ENCODE measurements around the gene OR8A1.

OR8A1 gene
- 0 reads per million in 2 donors for total RNA-seq

- DNase-seq, result no peak
Measured at GRCh38 chr11:124569697-124570096, at the start of gene OR8A1. OR8A1 (plus strand) TSS chr11:124569997; CDS start chr11:124570120, 123 bp downstream.

DNA sequence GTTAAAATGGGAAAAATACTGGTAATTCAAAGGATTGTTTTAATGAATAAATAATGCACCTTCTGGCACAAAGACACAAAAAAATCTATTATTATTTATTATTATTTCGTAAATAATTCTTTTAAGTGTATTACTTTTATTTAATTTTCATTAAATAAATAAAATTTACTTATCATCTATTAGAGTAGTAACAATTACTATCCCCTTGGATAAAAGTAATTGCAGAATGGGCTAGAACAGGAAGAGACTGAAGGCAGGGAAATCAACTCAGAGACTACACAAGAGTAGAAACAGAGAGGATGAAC, 49.3 kb upstream of the OR8A1 start:
- DNase-seq, result no peak

DNA sequence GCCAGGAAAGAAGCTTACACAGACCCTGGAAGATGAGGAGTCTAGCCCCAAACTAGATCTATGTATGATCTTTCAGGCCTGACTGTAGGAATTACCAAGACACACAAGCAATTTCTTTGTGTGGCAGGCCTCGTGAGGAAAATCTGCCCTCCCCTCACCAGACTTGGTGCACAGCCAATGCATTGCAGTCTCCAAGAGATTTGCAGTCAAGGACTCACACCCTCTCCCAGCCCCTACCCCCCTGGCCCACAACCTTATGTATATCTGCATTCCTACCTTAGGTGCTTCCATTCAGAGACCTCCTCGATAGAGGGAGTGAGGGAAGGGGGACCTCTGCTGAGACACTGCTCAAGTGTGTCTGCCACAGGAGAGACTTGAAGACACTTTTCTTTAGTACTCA, 36.2 kb upstream of the OR8A1 start:
- DNase-seq, result no peak

DNA sequence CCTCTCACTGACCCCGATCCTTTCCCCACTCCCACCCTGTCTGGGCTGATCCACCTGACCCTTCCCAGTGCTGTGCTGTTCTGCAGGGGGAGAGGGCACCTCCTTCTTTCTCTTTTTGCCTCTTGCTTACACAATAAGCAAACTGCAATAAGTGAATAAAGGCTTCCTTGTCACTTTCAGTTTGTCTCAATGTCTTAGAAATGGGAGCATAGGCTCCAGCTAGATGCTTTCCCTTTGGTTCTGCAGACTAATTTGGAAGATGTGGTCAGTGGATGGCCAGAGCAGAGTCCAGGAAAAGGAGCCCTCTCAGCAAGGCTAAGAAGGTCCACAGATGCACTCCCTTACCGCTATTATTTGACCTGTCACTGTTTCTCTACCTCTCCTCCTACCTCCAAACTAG, 35.7 kb upstream of the OR8A1 start:
- DNase-seq, result no peak

DNA sequence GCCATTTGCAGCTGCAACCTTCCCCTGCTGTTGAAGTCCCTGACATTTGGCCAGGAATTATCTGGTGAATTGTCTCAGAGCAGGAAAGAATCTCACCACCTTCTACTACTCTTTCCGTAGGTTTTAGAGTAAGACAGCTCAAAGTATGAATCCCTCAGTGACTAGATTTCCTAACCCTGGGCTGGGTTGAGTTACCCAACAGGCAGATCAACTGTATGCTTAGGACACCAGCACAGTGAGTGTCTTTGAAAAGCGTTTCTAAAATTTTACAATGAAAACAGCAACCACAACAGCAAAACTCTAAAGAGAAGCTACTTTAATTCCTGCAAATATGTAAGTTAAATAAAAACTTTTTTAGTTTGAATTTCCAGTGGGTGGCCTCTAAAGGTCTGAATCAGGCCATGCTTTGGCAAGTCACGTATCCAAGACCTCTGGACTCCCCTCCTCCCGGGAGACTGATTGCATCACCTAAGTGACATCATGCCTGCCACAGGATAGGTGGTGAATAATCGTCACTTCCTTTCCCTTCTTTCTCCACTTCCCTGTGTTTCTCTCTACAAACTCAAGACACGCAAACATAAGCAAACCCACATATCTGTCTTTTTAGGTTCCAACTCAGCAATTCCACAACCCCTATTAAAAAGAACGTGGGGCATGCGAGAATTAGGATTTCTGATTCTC, 34.1 kb upstream of the OR8A1 start:
- no peak for DNase-seq

- no peak for DNase-seq
Measured at GRCh38 chr11:124536520-124536919, 33.3 kb upstream of the OR8A1 start.

- no peak for DNase-seq
Measured at GRCh38 chr11:124538019-124538418, 31.8 kb upstream of the OR8A1 start.

GRCh38 chr11:124541204-124541603, 28.6 kb upstream of the OR8A1 start:
- no peak for DNase-seq

DNA sequence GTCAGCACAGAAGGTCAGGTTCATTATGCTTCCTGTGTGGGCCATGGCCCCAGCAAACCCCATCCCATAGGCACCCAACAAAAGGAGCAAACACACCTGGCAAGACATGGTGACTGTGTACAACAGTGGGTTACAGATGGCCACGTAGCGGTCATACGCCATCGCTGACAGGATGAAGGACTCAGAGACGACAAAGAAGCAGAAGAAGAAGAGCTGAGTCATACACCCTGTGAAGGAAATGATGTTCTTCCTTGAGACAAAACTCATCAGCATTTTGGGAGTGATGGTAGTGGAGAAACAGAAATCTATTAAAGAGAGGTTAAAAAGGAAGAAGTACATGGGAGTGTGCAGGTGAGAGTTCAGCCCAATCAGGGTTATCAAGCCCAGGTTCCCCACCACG, 26.7 kb upstream of the OR8A1 start:
- no peak for DNase-seq

GRCh38 chr11:124543554-124543953, 26.2 kb upstream of the OR8A1 start, which contains the start of gene OR8B12:
OR8B12 (minus strand) TSS chr11:124543654; CDS start chr11:124543654, 0 bp downstream.
- no peak for DNase-seq

DNA sequence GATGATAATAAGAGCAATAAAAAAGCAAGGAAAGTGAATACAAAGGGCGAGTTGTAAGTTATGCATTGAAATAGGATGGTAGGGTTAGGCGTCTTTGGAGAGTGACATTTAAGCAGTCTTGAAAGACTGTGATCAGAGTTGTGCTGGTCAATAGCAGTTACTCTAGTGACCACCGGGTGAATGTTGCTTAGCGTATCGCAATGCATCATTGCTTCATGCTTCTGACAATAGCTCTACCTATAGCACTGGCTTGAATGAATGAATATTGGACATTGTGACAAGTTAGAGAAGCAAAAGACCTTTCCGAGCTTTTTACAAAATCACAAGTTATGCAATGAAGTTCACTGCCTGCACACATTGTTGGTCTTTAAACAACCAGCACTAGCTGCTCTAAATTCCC, 18.6 kb upstream of the OR8A1 start:
- DNase-seq, result no peak

DNA sequence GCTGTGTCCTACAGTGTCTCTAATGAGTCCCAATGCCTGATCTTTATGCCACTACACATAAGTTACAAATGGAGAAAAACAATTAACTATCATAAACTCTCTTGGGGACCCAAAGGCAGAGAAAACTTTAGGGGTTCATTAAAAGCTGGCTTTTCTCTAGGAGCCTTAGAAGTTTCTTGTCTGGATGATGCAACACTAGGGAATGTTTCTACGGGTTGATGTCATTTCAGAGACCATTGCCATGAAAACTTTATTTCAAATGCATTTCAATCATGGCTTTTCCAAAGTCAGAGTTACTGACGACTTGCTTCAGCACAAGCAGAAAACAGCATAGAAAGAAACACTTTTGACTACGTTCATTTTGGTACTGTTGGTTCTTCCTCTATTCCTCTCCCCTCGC, 17.8 kb upstream of the OR8A1 start:
- DNase-seq, result no peak

GRCh38 chr11:124556828-124557227, 13.0 kb upstream of the OR8A1 start:
- DNase-seq, result no peak

- no peak for DNase-seq
Measured at GRCh38 chr11:124570160-124570559, 363 bp downstream of the OR8A1 start.

DNA sequence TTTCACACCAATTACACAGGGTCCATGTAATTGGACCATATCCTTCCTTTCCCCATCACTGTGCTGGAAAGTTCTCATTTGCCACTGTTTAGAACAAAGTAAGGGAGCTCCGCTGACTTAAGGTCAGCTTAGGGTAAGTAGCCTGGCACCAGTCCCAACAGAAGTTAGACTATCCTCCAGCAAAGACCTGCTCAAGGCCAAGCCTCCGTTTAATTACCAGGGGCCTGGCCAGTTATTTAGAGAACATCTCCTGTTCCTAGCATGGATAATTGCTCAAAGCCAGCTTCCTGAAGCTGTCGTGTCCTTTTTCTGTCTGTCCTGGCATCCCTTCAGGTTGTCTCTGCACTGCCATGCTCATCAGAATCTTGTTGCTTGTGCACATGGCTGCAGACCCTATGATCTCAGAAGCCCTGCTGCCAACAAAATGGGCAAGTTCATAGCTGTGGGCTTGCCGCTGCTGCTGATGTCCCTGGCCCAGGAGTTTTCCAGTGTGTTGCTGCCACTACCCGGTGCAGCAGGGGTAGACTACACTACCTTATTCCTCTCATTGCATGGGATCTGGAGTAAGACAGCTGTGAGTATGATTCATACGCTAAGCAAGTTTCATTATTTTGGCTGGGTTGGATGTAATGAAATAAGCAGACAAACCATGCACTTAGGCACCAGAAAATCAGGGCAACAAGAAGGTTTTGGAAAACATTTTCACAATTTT, 8.1 kb downstream of the OR8A1 start:
- DNase-seq, result no peak

GRCh38 chr11:124578761-124579160, 9.0 kb downstream of the OR8A1 start:
- no peak for DNase-seq

DNA sequence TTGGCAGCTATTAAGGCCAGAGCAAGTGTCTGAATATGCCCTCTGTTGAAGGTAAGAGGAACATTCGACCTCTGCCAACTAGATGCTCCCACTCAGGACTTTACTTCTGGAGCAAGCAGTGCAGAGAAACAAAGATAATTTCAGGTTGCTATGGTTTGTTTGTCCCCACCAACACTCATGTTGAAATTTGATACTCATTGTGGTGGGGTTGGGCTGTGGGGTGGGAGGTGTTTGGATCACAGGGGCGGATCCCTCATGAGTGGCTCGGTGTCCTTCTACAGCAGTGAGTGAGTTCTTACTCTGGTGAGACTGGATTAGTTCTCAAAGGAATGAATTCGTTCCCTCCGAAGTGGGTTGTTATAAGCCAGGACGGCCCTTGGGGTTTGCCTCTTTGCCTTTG, 12.0 kb downstream of the OR8A1 start:
- no peak for DNase-seq

GRCh38 chr11:124582565-124582964, 12.8 kb downstream of the OR8A1 start:
- no peak for DNase-seq

DNA sequence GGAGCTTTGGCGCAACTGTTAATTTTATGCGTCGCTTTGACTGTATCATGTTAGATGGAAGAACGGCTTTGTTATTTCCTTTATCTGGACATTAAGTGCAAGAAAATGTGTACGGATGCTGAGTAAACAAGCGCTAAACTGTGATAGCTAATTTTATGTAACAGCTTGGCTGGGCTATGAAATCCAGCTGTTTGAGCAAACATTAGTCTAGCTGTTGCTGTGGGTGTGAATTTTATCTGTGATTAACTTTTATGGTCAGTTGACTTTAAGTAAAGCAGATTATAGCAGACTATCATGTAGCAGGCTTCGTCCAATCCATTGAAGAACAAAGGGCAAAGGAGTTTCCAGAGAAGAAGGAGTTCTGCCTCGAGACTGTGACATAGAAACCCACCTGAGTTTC, 14.0 kb downstream of the OR8A1 start:
- DNase-seq, result no peak

DNA sequence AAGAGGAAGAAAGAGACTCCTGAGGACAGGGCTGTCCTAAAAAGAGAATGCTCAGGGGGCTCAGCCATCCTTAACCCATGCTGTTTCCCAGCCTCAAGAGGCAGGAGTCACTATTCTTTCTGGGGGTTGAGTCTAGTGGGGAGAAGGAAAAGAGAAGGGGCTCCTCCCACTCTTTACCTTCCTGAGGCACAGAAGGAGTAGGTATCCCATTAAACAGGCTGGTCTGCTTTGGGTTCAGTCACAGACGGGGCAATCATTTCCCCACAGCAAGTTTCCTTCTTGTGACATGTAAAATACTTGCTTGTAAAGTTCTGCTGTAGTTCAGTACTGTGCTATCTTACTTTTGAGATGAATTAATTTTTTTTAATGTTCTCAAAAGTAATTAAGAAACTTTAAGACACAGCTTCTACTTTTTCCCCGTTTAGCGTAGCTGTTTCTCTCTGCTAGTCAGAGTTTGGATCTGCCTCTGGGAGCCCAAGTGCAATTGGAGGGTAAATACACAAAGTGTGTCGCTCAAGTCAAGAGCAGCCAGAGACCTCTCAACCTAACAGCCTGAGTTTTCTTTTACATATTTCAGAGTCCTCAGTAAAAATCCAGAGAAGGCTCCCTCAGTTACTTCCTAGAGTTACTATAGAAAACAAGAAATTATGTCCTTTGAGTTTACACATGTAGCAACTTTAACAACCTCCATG, 15.0 kb downstream of the OR8A1 start:
- no peak for DNase-seq

DNA sequence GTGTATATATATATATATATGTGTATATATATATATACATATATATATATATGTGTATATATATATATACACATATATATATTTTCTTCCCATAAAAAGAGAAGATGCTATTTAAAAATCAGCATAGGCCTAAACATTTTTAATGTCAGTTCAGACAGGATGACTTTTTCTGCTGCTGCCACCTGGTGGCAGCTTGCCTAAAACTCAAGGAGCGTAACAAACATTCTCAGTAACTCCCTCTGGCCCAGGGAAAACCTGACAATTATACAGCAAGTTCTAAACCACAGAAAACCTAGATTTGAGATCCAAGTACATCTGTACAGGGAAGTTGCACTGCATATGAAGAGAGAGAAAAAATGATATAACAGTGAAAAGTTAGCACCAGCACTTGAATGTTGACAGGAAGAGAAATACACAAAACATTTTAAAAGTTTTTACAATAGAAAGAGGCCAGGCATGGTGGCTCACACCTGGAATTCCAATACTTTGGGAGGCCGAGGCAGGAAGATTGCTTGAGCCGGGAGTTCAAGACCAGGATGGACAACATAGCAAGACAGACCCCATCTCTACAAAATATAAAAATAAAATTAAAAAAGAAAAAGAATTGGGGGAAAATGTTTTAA, 16.6 kb downstream of the OR8A1 start:
- DNase-seq, result peak in 3 of 5 experiments; percentile 6 to 38 (median 14)

- no peak for DNase-seq
Measured at GRCh38 chr11:124591430-124591829, 21.6 kb downstream of the OR8A1 start.

GRCh38 chr11:124592627-124593026, 22.8 kb downstream of the OR8A1 start:
- no peak for DNase-seq

DNA sequence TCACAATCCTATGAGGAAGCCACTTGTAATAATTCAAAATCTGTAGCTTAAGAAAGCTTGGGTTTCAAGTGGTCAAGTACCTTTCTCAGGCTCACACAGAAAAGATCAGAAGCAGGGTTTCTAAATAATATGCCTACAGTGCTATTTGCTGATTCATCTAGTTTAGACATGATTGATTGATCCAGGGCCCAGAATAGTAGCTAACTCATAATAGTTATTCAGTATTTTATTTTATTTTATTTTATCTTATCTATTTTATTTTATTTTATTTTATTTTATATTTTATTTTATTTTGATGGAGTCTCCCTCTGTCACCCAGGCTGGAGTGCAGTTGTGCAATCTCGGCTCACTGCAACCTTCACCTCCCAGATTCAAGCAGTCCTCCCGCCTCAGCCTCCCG, 25.5 kb downstream of the OR8A1 start:
- no peak for DNase-seq
